Fibroblast of skin of right biceps (primary cell): ENCODE measurements around the gene ENTREP1.
"Not testable (repeated sequence)": the region's sequence is repeated elsewhere in the genome, so short reads cannot be mapped to it uniquely, and the experiment has no call there.

ENCODE experiments used
- DNase-seq: peaks from one replicate; pipeline ENCODE4 v3.0.0-alpha.2; 2013

Gene ENTREP1

DNA sequence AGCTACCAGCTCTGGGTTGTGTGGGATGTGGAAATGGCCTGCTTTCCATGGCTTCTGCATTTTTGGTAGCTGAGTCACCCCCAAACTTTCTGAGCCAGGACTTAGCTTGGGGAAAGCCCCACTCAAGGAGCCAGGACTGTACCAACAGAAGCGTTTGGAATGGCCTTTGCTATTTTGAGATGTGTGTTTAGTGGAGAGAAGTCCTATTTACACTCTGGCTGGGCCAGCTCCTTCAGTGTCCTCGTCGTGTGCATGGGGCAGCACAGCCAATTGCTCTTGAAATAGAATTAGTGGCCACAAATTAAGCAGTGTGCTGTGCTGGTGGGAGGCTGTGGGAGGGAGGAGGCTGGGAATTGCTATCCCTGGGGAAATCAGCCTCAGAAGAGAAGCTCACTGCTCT is 51.6 kb downstream of the ENTREP1 start:
- DNase-seq, result peak; percentile 94

GRCh38 chr9:69377291-69377690 is 52.3 kb downstream of the ENTREP1 start:
- no peak for DNase-seq

GRCh38 chr9:69377981-69378380 is 53.0 kb downstream of the ENTREP1 start:
- DNase-seq, result no peak

- peak; percentile 79 for DNase-seq
Observed at GRCh38 chr9:69379270-69379982, 54.4 kb downstream of the ENTREP1 start.

- DNase-seq, result no peak
Observed at GRCh38 chr9:69380301-69380700, 55.3 kb downstream of the ENTREP1 start.

DNA sequence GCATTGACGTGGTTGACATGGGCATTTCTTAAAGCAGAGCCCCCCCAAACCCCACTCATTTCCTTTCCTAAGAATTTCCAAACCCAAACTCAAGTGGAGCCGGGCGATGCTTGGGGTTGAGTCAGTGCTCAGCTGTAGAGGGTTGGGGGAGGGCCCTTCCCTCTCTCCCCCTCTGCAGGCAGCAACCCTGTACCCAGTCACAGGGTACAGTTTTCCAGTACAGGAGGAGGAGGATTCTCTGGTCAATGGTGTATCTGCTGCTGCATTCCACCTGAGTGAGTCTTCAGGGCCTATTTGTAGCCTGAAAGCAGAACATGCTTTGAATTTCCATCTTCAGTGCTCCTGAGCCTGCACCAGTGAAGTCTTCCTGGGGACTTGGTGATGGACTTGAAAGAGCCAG is 55.8 kb downstream of the ENTREP1 start:
- DNase-seq, result peak; percentile 75

DNA sequence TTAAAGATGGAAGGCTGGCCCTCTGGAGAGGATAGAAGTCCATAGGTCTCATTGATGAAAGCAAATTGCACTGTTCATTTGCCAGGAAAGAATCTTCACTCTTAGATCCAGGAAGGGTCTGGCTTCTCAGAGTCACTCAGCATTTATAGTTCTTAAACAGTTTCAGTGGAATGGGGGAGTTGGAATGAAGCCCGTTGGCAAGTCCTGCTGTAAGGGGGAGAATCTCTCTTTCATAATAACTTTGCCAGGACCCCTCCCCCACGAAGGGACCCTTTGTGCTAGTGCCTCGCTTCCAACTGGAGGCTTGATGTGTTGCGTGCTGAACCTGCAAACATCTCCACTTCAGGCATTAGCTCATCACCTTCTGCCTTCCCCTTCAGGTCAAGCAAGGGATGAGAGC is 57.1 kb downstream of the ENTREP1 start:
- no peak for DNase-seq

DNA sequence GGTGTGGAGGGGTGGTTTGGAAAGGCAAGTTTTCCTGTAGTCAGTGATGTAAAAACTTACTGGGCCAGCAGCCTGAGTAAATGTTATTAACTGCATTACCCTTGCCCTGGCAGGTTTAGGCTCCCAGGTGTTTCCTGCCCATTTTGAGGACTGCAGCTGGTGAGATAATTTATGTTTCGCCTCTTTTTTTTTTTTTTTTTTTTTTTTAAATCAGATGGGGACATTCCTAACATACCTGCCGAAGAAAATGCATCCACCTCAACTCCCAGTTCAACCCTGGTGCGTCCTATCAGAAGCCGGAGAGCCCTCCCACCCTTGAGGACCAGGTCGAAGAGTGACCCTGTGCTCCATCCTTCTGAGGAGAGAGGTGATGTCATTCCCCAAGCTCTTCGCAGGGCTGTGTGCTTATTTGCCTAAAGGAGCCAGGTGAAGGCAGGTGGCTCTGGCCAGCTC is 60.6 kb downstream of the ENTREP1 start:
- no peak for DNase-seq

DNA sequence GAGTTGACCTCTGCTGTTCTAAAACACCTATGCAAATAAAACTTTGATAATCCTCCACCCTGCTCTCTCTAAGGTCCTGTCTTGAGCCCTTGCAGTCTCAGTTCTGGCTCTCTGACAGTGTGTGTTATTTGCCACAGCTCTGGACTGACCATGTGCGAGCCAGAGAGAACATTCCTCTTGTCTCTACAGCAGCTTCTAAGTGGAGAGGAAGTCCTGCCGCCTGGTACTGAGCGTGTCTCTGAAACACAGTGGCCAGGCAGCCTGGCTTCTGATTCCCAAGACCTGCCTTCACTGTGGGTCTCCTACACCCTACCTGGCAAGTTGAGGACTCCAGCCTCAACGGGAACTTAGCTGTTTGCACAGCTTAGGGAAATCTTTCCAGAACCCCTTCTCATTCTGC is 61.6 kb downstream of the ENTREP1 start:
- no peak for DNase-seq

GRCh38 chr9:69388596-69388995 is 63.6 kb downstream of the ENTREP1 start:
- DNase-seq, result no peak

- no peak for DNase-seq
Observed at GRCh38 chr9:69389437-69389995, 64.5 kb downstream of the ENTREP1 start.

- no peak for DNase-seq
Observed at GRCh38 chr9:69391487-69391886, 66.5 kb downstream of the ENTREP1 start.

DNA sequence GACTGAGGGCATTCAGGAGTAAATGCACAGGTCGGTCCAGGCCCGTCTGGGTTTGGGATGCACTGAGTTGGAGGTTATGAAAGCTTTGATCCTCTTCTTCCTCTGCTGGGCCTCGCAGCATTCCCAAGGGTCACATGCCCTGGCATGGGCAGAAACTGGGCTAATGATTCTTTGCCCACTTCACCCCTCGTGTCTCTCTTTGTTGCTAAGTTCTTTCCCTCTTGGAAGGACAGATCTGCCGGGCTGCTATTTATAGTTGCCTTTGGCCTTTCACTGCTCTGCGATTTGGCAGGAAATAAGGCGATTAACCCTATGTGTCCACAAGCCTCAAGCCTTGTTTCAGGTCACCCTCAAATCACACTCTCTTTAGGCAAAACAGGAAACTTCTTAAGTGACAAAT is 66.9 kb downstream of the ENTREP1 start:
- no peak for DNase-seq

DNA sequence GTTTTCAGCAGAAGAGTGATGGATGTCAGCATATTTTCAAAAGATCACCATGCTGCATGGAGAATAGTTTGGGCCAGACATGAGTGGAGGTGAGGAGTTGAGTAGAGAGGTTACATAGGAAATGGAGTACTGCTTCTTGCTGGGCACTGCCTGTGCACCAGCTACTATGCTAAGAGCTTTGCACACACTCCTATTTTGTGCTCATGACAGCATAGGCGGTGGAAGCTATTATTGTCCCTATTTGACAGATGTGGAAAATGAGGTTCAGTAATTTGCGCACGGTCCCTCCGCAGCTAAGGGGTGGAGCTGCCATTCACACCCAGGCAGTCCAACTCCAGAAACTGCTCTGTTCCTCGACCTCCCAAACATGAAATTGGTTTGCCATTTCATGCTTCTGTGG is 67.8 kb downstream of the ENTREP1 start:
- DNase-seq, result no peak

GRCh38 chr9:69393425-69393824 is 68.4 kb downstream of the ENTREP1 start:
- no peak for DNase-seq

DNA sequence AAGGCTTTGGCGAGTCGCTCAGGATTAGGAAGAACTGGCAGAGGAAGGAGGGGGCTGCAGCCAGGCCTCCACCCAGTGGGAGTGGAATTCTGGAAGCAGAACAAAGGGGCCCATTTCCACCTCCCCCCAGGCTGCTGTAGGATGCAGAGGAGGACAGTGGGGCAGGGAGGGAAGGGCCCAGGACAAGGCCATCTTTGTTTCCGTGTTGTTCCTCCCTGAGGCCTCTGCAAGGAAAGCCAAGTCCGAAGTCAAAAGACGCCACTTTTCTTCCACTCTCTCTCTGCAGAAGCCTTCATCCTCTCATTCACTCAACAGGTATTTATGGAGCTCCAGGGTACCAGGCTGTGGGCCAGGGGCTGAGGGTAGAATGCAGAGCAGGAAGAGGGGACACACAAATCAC is 70.7 kb downstream of the ENTREP1 start:
- no peak for DNase-seq

GRCh38 chr9:69396759-69397158 is 71.7 kb downstream of the ENTREP1 start:
- DNase-seq, result no peak

DNA sequence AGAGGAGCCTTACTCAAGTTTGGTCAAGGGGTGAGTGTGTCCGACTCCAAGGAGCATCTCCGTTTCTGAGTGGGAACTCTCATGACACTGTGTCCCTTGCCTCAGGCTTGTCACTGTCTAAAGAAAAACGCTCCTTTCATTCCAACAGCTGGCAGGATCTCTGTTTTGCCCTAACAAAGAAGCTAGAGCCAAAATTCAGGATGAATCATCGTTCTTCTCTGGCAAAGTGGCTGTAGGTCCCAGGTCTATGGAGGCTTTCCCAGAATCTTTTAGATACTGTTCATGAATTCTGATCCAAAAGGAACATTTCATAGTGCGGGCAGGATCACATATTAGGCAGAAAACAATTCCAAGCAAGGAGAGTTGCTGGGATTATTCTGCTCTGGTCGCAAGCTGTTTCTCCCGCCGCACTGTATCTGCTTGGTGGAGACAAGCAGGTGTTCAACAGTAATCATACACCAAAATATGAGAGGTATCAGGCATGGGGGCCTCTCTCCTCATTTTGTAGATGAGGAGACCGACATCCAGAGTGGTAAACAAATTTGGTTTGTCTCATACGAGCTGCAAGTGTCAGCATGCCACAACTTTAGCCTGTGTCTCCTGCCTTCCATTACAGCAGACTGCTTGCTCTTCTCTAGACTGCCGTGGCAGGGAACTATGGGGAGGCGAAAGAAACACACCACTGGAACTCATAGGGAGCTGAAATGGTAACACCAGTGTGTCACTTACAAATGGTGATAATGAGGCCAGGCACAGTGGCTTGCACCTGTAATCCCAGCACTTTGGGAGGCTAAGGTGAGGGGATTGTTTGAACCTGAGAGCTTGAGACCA is 72.6 kb downstream of the ENTREP1 start:
- no peak for DNase-seq

- DNase-seq, result no peak
Observed at GRCh38 chr9:69400470-69400869, 75.5 kb downstream of the ENTREP1 start.

DNA sequence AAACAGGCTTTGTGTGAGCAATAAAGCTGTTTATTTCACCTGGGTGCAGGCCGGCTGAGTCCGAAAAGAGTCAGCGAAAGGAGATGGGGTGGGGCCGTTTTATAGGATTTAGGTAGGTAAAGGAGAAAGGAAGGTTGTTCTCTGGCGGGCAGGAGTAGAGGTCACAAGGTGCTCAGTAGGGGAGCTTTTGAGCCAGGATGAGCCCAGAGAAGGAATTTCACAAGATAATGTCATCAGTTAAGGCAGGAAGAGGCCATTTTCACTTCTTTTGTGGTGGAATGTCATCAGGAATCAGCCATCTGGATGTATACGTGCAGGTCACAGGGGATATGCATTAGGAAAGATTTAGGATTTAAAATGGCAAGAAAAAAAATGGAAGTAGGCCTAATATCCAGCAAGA is 84.9 kb downstream of the ENTREP1 start:
- not testable (repeated sequence) for DNase-seq

GRCh38 chr9:69411246-69411645 is 86.2 kb downstream of the ENTREP1 start:
- DNase-seq, result no peak

DNA sequence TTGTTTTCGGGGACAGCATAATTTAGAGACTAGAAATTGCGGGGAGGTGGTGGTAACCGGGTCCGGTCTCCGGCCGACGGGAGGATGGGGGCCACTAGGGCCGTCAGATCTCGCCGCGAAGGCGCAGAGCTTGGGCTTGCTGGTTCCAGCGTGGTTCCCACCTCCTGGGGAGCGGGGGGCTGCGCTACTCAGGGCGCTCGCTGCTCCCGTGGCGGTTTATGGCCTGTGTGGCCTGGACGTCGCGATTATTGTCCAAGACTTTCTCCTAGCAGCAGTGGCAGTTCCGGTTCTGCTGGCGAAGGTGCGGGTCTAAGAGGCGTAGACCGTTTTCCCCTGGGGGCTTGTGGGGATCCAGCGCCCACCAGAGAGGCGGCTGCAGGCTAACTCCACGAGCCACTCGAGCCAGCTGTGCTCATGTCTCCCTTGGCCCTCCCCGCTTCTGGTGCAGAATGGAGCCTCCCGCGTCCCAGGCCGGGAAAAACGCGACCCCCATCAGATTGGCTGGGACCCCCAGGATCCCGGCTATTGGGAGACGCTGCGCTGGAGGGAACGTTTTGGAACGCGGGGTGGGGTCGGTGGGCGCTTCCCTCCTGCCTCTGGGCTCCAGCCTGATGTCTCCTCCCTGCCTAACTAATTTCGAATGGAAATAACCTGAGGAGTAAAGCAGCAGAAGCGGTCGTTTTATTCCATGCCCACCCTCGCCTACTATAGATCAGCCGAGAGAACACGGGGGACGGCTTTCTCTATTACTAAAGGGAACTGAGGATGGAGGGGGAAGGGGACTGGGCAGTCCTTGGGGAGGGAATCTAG is 87.1 kb downstream of the ENTREP1 start:
- DNase-seq, result no peak

DNA sequence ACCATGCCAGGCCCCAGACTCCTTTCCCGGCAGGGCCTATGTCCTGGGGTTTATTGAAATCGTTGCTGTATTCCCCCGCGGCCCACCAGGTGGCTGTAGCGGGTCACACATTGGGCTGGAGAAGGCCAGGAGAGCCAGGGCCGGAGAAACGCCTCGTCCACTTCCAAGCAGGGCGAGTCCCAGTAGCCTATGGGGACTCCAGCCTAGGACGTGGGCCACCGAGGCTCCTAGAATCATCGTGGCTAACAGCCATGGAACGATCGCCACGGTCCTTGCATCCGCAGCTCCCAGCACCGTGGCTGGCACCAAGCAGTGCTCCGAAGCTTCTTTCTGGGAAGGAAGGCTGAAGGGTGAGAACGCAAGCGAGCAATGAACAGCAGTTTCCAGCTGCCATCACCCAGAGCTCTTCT is 87.7 kb downstream of the ENTREP1 start:
- DNase-seq, result peak; percentile 57
